GM23248 (cell line): ENCODE data around the gene OR10K2.
"Not testable (repeated sequence)": the region's sequence is repeated elsewhere in the genome, so short reads cannot be mapped to it uniquely, and the experiment has no call there.

Experiments used
- EZH2 ChIP-seq: fragments of 200-600 bp; sonication (generic); IDR thresholded peaks from 2 replicates; pipeline ENCODE4 v1.6.1; 2018; ENCODE audit warnings: antibody characterized with exemption, mild to moderate bottlenecking; ENCODE audit not compliant: insufficient read depth, poor library complexity, severe bottlenecking
- EZH2phosphoT487 ChIP-seq: fragments of 200-600 bp; sonication (generic); IDR thresholded peaks from 2 replicates; pipeline ENCODE4 v1.6.1; 2018; ENCODE audit warnings: antibody characterized with exemption, moderate library complexity, mild to moderate bottlenecking, low read depth; ENCODE audit not compliant: insufficient read depth

GRCh38 chr1:158430163-158430562 is 4.1 kb upstream of the OR10K2 start:
- TF ChIP-seq EZH2, EZH2phosphoT487: not testable (repeated sequence)
